GM18858 (cell line): ENCODE measurements around the gene GLI2.

ENCODE experiments used
- ATAC-seq: cut with Tn5 transposase; IDR thresholded peaks from one replicate; pipeline ENCODE4 v1.9.1; 2021; ENCODE audit not compliant: unreplicated experiment

GLI2 gene

DNA sequence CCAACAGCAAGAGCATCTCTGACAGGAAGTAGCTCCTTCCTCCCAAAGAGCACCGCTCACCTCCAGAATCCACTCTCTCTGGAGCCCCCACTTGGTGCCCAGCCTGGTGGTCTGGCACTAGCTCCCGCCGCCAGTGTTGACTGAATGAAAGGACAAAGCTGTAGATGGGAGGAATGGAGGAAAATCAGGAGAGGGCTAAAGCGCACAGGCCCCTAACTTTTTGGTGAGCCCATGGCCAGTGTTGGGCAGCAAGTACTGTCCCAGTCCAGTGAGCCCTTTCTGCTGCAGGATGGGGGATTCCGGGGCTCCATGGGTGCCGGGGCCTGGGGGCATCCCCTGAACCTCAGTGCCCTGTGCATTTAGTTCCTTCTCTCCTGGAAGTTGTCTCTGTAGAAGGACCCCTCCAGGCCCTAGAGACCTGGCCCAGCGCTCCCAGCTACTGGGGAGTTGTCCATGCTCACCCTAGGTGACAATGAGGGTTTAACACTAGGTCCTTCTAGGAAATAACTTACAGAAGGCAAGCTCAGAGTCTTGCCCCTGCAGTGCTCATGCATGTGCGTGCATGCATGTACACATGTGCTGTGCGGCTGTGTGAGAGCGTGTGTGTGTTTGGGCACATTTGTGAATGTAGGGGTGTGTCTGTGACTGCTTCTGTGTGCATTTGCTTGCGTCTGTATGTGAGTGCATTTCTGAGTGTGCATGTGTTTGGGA is 33.6 kb downstream of the GLI2 start:
- no peak for ATAC-seq

DNA sequence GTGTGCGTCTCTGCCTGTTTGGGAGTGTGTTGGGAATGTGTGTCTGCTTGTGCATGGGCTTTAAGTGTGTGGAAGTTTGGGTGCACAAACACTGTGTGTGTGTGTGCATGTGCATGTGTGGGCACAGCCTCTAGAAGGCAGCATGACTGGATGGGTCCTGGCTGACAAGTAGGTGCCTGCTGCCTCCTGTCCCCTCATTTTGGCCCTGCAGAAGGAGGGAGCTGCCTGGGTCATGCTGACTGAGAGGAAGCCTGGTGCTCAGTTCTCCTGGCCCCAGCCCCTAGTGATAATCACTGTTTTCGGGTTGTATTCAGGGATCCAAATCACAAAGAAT is 34.1 kb downstream of the GLI2 start:
- no peak for ATAC-seq

DNA sequence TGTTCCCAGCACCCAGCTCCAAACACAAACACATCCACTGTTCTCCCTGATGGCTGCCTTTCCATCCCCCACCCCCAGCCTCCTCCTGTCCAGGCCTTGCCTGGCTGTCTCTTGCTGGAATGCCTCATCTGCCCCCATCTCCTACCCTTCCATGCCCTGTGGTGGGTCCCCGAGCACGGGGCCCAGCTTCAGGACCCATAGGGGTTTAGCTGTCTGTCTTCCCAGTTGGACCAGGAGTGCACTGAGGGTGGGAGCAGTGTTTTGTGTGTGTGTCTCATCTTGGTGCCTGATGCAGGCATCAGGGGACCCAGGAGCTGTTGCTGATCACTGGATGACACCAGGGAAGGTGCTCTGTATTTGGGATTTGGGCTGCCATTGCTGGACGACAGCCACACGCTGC is 34.5 kb downstream of the GLI2 start:
- no peak for ATAC-seq

DNA sequence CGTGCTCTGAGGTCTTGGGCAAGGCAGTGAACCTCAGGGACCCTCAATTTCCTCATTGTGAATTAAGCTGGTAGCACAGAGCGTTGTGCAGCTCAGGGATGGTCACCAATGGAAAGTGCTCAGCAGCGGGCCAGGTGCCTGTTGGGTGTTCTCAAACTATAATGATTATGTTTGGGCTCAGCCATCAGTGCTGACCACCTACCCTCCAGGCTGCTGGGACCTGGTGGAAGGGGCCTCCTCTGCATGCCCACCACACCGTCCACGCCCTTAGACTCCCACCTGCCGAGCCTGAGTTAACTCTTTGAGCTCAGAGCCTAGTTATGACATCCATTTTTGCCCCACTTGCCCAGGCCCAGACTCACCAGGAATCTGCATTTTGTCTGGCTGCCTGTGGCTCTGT is 35.0 kb downstream of the GLI2 start:
- ATAC-seq, result no peak

DNA sequence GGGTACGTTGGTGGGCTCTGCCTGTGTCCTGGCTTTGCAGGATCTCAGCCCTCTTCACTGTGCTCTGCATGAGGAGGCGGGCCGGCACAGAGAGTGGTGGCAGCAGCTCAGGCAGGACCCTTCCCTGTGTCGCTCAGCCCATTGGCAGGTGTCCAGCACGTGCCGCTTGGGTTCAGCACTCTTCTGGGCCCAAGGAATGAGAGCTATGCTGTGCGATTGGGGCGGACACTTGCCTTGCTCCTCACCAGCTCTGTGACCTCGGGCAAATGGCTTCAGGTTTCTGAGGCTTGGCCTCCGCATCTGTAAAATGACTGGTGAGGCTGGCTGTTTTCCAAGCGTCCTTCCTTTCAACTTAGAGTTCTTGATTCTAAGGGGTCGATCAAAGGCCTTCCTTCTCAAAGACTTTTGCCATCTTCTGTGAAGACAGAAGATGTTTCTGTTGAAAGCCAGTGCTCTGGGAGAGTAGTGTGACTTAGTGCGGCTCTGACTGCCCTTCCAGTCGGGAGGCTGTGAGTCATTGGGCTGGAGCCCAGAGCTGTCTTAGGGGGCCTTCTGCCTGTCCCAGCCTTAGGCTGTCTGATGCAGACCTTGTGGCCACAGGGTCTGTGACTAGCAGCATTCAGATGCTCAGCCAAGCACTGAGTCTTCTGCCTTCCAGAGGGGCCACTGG is 35.6 kb downstream of the GLI2 start:
- no peak for ATAC-seq

DNA sequence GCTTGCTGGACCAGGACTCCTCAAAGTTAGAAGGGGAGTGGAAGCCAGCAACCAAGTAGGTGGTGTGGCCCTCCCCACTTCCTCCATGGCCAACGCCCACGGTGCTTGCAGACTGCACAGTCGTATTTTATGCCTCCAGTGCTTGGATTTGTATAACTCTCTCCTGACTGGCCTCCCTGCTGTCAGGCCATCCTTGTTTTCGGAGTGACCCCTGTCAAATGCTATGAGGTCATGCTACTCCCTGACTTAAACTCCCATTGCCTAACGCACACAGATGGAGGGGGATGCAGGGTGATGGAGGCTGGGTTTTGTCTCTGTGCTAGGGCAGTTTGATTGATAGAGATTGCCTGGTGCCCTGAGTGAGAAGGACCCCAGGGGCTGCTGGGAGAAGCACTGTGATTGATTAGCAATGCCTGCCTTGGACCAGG is 36.1 kb downstream of the GLI2 start:
- no peak for ATAC-seq

DNA sequence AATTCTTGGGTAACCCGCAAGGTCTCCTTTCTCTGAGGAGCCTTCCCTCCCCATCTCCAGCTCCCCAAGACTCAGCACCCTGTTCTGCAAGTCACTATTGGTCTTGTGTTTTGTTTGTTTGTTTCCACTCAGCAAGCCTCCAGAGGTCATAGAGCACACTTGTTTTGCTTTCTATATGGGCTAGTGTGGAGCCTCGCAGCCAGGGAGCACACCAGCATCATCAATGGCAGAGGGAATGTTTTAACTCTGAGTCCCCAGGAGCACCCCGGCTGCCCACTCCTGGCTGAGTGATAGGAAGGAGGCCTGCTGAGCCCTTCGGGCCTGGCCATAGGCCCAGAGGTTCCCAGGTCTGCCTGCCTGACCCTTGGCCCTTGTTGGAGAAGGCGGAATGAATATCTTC is 36.6 kb downstream of the GLI2 start:
- no peak for ATAC-seq

DNA sequence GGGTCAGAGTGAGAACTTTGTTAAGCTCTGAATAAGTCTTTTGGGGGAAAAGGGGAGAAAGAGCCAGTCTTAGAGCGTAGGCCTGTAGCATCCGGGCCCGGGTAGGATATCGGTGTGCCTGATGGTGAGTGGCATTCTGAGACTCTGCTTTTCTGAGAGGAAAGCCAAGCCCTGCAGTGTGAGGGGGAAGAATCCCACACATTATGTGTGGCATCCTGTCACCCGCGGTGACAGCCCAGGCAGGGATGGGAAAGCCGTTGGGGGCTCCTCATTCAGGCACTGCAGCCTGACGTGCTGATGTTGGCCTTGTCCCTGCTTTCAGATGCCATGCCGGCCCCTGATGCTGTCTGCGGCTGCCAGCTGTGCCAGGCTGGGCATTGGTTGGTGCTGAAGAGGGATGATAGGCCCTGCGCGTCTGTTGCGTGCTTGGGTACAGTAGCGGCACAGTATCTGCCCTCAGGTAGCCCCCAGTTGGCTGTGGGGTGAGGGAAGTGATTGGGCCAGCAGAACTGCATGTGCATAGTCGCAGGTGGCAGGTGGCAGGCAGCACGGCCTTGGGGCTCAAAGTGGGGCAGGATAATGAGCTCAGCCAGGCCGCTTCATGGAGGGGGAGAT is 37.6 kb downstream of the GLI2 start:
- no peak for ATAC-seq

DNA sequence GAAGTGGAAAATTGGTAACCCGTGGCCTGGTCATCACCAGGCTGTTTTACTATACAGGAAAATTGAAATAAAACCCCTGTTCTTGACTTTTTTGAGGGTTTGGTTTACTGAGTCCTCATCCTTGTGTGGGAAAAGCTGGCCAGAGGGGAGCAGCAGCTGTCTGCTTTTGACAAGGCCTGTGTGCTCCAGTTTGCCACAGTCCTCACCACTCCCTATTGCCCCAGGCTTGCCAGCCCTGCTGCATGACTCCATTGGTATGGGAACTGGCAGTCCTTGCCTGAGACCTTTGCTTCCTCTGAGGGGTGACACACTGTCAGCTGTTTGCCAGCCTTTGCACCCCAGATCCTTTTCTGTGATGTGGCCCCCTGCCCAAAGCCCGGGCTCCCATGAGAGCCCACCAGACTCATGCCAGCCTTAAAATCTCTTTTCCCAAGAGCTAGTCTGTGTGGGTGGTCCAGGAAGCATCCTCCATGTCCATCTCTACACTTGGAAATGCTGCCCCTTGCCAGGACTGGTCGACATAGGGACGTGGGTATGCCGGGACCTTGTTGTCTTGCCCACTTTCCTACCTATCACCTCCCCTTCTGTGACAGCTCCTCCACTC is 39.0 kb downstream of the GLI2 start:
- no peak for ATAC-seq

DNA sequence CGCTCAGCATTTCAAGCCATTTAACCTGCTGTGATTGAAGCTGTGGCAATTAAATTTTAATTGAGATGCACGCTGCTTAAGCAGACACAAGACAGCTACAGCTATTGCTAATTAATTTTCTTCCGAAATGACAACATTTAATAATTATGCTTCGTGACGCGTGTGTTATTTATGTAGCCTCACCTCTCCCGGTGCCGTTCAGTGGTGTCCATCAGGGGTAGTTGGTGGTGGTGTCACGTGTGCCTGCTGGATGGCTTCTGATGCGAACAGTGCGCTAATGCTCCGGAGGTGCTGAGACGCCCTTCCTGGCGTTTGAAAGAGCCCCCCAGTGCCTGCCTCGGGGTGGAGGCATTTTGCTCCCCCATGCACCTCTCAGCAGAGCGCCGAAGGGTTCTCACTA is 39.5 kb downstream of the GLI2 start:
- no peak for ATAC-seq

DNA sequence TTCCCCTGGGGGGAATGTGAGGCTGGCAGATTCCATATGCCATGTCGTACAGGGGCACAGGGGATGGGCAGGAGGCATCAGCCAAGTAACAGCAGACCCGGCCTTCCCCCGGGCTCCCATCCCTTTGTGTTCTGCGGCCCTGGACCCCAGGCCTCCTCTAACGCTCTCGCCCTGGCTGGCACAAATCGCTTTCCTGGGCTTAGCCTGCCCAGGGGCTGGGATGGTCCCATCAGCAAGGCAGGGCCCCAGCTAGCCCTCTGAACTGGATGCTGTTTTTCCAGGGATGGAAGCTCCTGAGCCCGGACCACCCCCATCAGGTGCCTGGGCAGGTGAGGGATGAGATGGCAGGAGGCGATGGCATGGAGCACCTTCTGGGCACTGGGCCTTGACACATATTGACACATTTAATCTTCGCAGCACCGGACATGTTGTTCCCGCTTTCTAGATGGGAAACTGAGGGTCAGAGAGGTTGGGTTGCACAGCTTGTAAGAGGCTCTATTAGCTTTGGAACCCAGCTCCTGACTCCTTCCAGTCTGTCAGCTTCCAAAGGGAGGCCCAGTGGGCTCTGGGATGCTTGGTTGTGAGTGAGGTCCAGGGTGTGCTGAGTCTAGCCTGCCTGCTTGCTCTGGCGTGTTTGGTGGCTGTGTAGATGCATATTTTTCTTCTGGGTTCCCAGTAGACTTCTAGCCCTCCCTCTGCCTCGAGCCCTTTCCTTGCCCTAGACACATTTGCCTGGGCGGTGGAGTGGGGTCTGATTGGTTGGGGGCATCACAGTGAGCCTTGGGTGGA is 40.3 kb downstream of the GLI2 start:
- ATAC-seq, result no peak

DNA sequence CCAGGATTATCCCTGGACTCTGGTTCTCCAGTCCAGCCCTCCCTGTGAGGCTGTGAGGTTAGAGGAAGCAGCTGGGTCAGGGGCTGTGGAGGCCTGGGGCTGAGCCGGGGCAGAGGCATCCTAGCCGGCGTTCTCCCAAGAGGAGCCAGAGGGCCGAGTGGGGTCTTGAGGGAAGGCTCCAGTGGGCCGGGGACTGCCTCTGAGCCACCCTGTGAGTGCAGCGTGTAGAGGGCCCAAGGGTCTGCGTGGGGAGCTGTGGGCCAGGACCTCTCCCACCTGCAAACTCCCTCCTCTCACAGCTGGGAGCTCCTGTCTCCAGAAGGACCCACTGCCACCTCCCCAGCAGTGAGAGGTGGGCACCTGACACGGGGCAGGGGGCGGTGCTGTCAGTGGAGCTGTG is 41.0 kb downstream of the GLI2 start:
- no peak for ATAC-seq

DNA sequence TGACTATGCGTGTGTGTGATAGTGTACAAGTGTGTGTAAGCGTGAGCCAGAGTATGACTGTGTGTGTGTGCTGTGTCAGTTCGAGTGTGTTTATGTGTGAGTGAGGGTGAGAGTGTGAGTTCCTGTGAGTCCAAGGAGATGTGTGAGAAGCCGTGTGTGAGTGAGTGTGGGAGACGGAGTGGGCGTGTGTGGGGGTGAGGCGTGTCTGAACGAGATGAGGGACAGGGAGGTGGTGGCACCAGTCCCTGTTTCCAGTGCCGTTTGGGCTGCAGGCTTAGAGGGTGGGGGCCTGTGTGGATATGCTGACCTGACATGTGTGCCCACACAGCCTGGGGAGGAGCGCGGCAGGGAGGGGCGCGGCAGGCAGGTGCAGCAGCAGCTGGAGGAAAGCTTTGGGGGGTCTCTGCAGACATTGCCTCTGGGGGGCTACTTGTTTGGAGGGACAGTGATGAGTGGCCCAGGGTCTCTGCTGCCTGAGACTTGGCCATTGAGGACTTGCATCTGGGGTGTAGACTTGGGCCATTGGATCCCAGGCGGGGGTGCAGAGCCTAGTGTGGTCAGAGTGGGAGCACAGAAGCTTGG is 41.6 kb downstream of the GLI2 start:
- no peak for ATAC-seq

DNA sequence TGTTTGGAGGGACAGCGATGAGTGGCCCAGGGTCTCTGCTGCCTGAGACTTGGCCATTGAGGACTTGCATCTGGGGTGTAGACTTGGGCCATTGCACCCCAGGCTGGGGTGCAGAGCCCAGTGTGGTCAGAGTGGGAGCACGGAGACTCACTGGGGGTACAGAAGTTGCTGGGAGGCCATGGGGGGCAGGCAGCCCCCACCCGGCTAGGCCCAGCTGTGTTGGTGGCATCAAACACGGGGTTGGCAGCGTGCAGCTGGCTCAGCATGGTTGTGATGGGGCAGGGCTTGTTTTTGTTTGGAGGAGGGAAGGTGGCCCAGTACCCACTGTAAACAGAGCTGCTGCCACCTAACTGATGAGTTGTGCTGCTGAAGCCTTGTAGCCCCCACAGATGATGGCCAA is 42.1 kb downstream of the GLI2 start:
- no peak for ATAC-seq

DNA sequence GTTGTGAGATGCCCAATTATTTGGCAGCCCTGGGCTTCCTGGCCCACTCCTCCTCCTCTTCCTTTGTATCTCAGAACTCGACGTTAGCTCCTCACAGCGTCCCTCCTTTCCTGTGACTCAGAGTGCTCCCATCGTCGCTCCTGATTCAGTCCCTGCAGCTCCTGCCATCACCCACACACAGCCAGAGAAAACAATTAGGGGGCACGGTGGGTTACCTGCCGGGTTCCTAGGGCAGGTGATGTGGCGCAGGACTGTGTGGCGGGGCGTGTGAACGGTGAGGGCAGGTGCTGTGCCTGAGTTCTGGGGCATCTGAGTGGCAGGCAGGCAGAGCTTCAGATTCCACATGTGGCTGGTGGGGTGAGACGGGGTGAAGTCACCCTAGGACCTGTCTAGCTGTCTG is 42.6 kb downstream of the GLI2 start:
- no peak for ATAC-seq

DNA sequence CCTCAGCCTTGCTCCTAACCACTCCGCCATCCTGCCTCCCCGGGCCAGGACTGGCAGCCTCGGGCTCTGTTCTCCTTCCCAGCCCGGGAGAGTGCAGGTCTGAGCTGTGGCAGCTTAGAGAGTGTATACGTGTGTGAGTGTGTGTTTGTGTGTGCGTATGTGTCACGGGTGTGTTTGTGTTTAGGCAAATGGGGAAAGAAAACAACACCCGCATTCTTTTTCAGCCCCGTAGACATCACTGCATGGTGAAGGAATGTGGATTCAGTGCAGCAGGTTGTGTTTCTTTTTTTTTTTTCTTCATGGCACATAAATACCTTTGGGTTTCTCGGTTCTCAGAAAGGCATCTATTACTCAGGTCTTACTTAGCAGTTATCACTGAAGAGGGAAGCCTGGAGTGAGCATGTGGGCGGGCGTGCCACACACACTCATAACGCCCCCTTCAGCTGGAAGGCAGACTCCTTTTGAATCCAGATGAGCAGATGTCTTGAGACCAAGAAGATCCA is 44.2 kb downstream of the GLI2 start:
- no peak for ATAC-seq

DNA sequence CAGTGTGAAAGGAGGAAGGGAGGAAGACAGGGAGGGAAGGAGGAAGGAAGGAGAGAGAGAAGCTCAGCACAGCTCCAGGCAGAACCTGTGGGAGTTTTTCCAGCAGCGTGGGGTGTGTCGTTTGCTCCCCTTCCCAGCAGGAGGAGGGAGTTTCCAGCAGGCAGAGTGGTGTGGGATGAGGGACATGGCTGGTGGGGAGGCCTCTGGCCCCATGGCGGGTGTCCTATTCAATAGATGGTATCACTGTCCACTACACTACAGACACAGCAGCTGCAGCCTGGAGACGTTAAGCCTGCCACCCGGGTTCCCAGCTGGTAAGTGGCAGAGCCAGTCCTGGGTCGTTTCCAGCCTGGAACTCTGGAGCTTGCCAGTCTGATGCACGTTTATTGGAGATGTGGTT is 44.7 kb downstream of the GLI2 start:
- ATAC-seq, result no peak

DNA sequence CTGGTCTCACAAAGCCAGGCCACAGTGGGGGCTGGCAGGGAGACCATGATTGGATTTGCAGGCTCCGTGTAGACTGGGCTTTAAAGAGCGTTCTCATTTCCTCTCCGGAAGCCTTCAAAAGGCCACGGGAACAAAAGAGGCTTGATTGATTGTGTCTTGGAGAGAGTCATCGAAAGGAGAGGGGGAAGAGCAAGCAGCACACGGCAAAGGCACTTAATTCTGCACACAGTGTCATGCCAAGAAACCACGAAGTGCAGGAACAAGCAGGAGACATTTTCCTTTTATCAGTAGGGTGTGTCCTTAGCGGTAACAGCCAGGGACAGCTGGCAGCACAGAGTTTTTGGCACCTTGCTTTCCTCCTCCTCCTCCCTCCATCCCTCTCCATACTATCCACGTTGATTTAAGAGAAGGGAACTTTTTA is 47.7 kb downstream of the GLI2 start:
- no peak for ATAC-seq

DNA sequence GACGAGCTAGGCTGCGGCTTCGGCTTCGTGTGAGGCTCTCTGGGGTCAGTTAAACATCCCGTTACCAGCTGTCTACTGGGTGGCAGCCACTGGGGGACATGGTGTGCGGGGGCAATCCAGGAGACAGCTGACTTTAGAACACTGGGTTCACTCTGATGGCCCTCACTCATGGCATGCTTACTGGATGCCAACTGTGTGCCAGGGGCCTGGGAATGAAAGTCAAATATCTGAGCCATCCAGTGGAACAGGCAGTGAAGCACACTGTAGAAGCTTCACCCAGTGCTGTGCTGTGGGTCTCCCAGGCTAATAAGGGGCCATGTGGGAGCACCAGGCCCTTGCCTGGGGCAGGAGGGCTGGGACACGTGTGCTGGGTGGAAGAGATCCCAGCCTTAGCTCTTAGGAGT is 48.3 kb downstream of the GLI2 start:
- no peak for ATAC-seq
